Measurements from ENCODE around the gene NCOA7. TPM values are rescaled to one million over a fixed set of nuclear protein-coding genes. Genes with fewer than 3 reads are reported as not detected.

NCOA7 gene
- total and polyA plus RNA-seq, 9 of the 15 experiments (the other 6 are each of a cell fraction or from before 2014, with no cell fraction given) = 5.8 to 14.6 (median 9.3) TPM

GRCh38 chr6:125942672-125943527 is 152.1 kb downstream of the NCOA7 start (continued):
- no peak for TF ChIP-seq ZNF518B (CRISPR knock-in tag; IDR thresholded peaks at IDR 0.05)
- no peak for TF ChIP-seq MITF (IDR thresholded peaks at IDR 0.05)
- no peak for TF ChIP-seq KAT8 (IDR thresholded peaks at IDR 0.05; ENCODE audit: low read depth)
- no peak for TF ChIP-seq GTF2F1 (IDR thresholded peaks at IDR 0.05; ENCODE audit: low read depth, low read length)
- no peak for TF ChIP-seq MEF2D (tag; conservative IDR thresholded peaks at IDR 0.05; ENCODE audit: low read depth)
- TF ChIP-seq LCOR (CRISPR knock-in tag; IDR thresholded peaks at IDR 0.05) = no peak
- TF ChIP-seq ZNF311 (CRISPR knock-in tag; IDR thresholded peaks at IDR 0.05) = no peak
- no peak for TF ChIP-seq ZNF764 (CRISPR knock-in tag; IDR thresholded peaks at IDR 0.05; ENCODE audit: low read depth)
- TF ChIP-seq ZNF354B (CRISPR knock-in tag; IDR thresholded peaks at IDR 0.05) = no peak
- TF ChIP-seq SETDB1 (IDR thresholded peaks at IDR 0.05; ENCODE audit: low read length) = no peak
- no peak for TF ChIP-seq CTCF (IDR thresholded peaks at IDR 0.05 in 2 of 3, conservative IDR thresholded peaks at IDR 0.05 in 1 of 3; ENCODE audit: insufficient read depth in 2 of 3, low read depth in 1 of 3, low read length in 3 of 3)
- TF ChIP-seq IFI16 (CRISPR knock-in tag; IDR thresholded peaks at IDR 0.05) = no peak
- no peak for TF ChIP-seq HOMEZ (CRISPR knock-in tag; IDR thresholded peaks at IDR 0.05)
- TF ChIP-seq GTF2A2 (tag; IDR thresholded peaks at IDR 0.05) = no peak
- peak; percentile 65 for TF ChIP-seq DPF2 (IDR thresholded peaks at IDR 0.05)
- TF ChIP-seq GATA2 (CRISPR knock-in tag; IDR thresholded peaks at IDR 0.05) = 0 out of 2 replicates have a peak, but pooled peaks have one; percentile 21
- TF ChIP-seq THAP7 (CRISPR knock-in tag; IDR thresholded peaks at IDR 0.05) = no peak
- TF ChIP-seq CREB5 (CRISPR knock-in tag; IDR thresholded peaks at IDR 0.05) = no peak
